ENCODE measurements around the gene IDE. TPM values are rescaled to one million over a fixed set of nuclear protein-coding genes. Genes with fewer than 3 reads are reported as not detected.

The IDE gene
- total RNA-seq, 1 experiment from 2014 or later = 31.7 TPM

GRCh38 chr10:92567952-92568600 lies 5.8 kb downstream of the IDE start:
- peak; percentile 20 for DNase-seq (ENCODE audit: low read depth)

- DNase-seq (ENCODE audit: low read depth) = no peak
Observed at GRCh38 chr10:92562424-92562823, 11.5 kb downstream of the IDE start.

- no peak for DNase-seq (ENCODE audit: low read depth)
Observed at GRCh38 chr10:92559046-92559445, 14.8 kb downstream of the IDE start.

- no peak for DNase-seq (ENCODE audit: low read depth)
Observed at GRCh38 chr10:92553959-92554358, 19.9 kb downstream of the IDE start.

GRCh38 chr10:92552310-92552709 lies 21.6 kb downstream of the IDE start:
- DNase-seq (ENCODE audit: low read depth) = no peak

GRCh38 chr10:92550924-92551323 lies 23.0 kb downstream of the IDE start:
- no peak for DNase-seq (ENCODE audit: low read depth)

- DNase-seq (ENCODE audit: low read depth) = no peak
Observed at GRCh38 chr10:92547676-92548075, 26.2 kb downstream of the IDE start.

- DNase-seq (ENCODE audit: low read depth) = no peak
Observed at GRCh38 chr10:92545556-92545955, 28.3 kb downstream of the IDE start.

GRCh38 chr10:92544296-92544695 lies 29.6 kb downstream of the IDE start:
- peak; percentile 48 for DNase-seq (ENCODE audit: low read depth)

GRCh38 chr10:92542458-92542857 lies 31.4 kb downstream of the IDE start:
- no peak for DNase-seq (ENCODE audit: low read depth)

- no peak for DNase-seq (ENCODE audit: low read depth)
Observed at GRCh38 chr10:92541583-92541982, 32.3 kb downstream of the IDE start.

- DNase-seq (ENCODE audit: low read depth) = no peak
Observed at GRCh38 chr10:92538231-92538958, 35.5 kb downstream of the IDE start.

- no peak for DNase-seq (ENCODE audit: low read depth)
Observed at GRCh38 chr10:92530891-92531535, 42.9 kb downstream of the IDE start.

GRCh38 chr10:92530421-92530820 lies 43.5 kb downstream of the IDE start:
- no peak for DNase-seq (ENCODE audit: low read depth)

GRCh38 chr10:92527716-92528115 lies 46.2 kb downstream of the IDE start:
- no peak for DNase-seq (ENCODE audit: low read depth)

GRCh38 chr10:92523639-92524038 lies 50.3 kb downstream of the IDE start:
- DNase-seq (ENCODE audit: low read depth) = no peak

GRCh38 chr10:92517034-92517655 lies 56.7 kb downstream of the IDE start:
- peak; percentile 48 for DNase-seq (ENCODE audit: low read depth)

GRCh38 chr10:92508866-92509265 lies 65.0 kb downstream of the IDE start:
- no peak for DNase-seq (ENCODE audit: low read depth)

GRCh38 chr10:92506336-92506735 lies 67.6 kb downstream of the IDE start:
- no peak for DNase-seq (ENCODE audit: low read depth)

- no peak for DNase-seq (ENCODE audit: low read depth)
Observed at GRCh38 chr10:92505044-92505443, 68.8 kb downstream of the IDE start.

- no peak for DNase-seq (ENCODE audit: low read depth)
Observed at GRCh38 chr10:92502296-92502808, 71.5 kb downstream of the IDE start.

GRCh38 chr10:92493362-92493761 lies 80.5 kb downstream of the IDE start:
- DNase-seq (ENCODE audit: low read depth) = no peak
